Tibial nerve (tissue), 3 donors: Measurements from ENCODE around the gene CCDC60.

Experiments used
- POLR2A ChIP-seq, 2 donors: fragments of 450-650 bp; IDR thresholded peaks; one replicate each; pipeline ENCODE4 v1.6.1; 2017; ENCODE audit warnings: antibody characterized with exemption in 2 of 2, mild to moderate bottlenecking in 2 of 2, moderate library complexity in 2 of 2
- TF ChIP-seq, protein P1 (sequence below), 5 experiments: fragments of 200-600 bp in 3 of 5; fragments of 450-650 bp in 2 of 5; sonication (generic) in 3 of 5; IDR thresholded peaks; one replicate each; pipeline ENCODE4 v1.5.1; 2016 to 2019; ENCODE audit warnings: antibody characterized with exemption in 5 of 5, mild to moderate bottlenecking in 3 of 5, moderate library complexity in 2 of 5

DNA sequence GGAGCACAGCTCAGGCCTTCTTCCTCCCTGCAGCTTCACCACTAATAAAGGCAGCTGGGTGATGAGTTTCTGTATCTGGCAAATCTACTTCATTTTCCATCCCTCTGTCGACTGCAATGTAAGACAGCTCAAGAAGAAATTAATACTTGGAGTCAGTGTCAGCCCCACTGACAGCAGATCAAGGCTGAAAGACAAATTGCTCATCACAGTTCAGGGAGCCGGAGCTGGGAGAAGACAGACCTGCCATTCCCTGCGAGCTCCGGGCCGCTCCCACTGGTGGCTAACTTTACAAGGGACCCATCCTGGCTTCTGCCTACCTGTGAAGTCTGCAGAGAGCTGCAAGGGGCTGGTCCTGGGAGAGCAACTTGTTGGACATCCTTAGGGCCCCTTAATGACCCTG, 49.8 kb downstream of the CCDC60 start:
- no peak for TF ChIP-seq POLR2A (IDR thresholded peaks at IDR 0.05)
- TF ChIP-seq, protein P1, sequence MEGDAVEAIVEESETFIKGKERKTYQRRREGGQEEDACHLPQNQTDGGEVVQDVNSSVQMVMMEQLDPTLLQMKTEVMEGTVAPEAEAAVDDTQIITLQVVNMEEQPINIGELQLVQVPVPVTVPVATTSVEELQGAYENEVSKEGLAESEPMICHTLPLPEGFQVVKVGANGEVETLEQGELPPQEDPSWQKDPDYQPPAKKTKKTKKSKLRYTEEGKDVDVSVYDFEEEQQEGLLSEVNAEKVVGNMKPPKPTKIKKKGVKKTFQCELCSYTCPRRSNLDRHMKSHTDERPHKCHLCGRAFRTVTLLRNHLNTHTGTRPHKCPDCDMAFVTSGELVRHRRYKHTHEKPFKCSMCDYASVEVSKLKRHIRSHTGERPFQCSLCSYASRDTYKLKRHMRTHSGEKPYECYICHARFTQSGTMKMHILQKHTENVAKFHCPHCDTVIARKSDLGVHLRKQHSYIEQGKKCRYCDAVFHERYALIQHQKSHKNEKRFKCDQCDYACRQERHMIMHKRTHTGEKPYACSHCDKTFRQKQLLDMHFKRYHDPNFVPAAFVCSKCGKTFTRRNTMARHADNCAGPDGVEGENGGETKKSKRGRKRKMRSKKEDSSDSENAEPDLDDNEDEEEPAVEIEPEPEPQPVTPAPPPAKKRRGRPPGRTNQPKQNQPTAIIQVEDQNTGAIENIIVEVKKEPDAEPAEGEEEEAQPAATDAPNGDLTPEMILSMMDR (IDR thresholded peaks at IDR 0.05): no peak
